Ishikawa (cell line): ENCODE measurements around the gene ATP6V0C.

Experiments
- CEBPB ChIP-seq: IDR thresholded peaks from 2 replicates; pipeline ENCODE4 v1.6.1; 2012
- CREB1 ChIP-seq: IDR thresholded peaks from 2 replicates; pipeline ENCODE4 v1.6.1; 2012; ENCODE audit warnings: low read depth
- EGR1 ChIP-seq: IDR thresholded peaks from 2 replicates; pipeline ENCODE4 v1.6.1; 2012
- EP300 ChIP-seq: IDR thresholded peaks from 2 replicates; pipeline ENCODE4 v1.6.1; 2012; ENCODE audit warnings: borderline replicate concordance
- FOXM1 ChIP-seq: IDR thresholded peaks from 2 replicates; pipeline ENCODE4 v1.6.1; 2012; ENCODE audit warnings: low read depth, borderline replicate concordance
- NFIC ChIP-seq: IDR thresholded peaks from 2 replicates; pipeline ENCODE4 v1.6.1; 2012
- RAD21 ChIP-seq: IDR thresholded peaks from 2 replicates; pipeline ENCODE4 v1.6.1; 2012; ENCODE audit warnings: low read depth
- TAF1 ChIP-seq: IDR thresholded peaks from 2 replicates; pipeline ENCODE4 v1.6.1; 2012; ENCODE audit warnings: low read depth, mild to moderate bottlenecking
- TCF12 ChIP-seq: IDR thresholded peaks from 2 replicates; pipeline ENCODE4 v1.6.1; 2012; ENCODE audit warnings: low read depth
- TEAD4 ChIP-seq: IDR thresholded peaks from 2 replicates; pipeline ENCODE4 v1.6.1; 2012
- YY1 ChIP-seq: IDR thresholded peaks from 2 replicates; pipeline ENCODE4 v1.6.1; 2012; ENCODE audit warnings: low read depth
- ZBTB7A ChIP-seq: IDR thresholded peaks from 2 replicates; pipeline ENCODE4 v1.6.1; 2012; ENCODE audit warnings: low read depth
- TF ChIP-seq, protein P1 (sequence below): IDR thresholded peaks from 2 replicates; pipeline ENCODE4 v1.6.1; 2012
- TF ChIP-seq, protein P2 (sequence below): IDR thresholded peaks from 2 replicates; pipeline ENCODE4 v1.6.1; 2012; ENCODE audit warnings: low read depth, mild to moderate bottlenecking
- TF ChIP-seq, protein P3 (sequence below): IDR thresholded peaks from 2 replicates; pipeline ENCODE4 v1.6.1; 2012

ATP6V0C gene

DNA sequence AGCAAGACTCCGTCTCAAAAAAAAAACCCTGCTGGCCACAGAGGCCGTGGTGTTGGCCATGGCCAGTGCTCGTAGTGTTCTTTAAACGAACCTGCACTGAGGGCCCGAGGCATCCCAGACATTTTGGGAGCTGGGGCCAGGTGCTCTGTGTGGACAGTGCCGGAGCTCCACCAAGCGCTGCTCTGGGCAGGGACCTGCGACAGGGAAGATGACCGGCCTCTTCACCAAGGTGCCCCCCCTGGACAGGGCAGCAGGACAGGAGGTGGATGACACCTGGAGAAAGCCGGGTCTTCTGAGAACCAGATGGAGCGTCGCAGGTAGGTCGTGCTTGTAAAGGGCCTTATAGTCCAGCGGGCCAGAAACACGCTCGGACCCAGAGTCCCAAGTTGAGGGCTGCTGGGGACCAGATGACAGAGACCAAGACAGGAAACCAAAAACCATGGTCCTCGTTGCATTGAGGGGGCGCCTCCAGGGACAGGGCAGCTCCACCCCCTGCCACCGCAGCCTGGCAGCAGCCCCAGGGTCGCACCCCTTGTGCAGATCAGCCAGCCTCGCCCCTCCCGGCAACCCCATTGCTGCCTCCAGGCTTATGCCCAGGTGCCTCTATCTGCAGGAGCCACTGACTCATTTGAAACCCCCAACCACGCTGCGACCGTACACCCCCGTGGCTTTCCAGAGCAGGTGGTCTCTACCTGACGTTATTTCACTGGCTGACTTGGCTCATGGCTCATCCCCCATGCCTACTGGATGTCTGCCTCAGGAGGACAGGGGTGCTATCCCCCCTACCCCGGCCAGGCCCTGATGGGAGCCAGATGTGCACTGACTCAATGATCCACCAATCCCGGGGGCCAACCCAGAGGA is 46.9 kb upstream of the ATP6V0C start:
- TF ChIP-seq, protein P1, sequence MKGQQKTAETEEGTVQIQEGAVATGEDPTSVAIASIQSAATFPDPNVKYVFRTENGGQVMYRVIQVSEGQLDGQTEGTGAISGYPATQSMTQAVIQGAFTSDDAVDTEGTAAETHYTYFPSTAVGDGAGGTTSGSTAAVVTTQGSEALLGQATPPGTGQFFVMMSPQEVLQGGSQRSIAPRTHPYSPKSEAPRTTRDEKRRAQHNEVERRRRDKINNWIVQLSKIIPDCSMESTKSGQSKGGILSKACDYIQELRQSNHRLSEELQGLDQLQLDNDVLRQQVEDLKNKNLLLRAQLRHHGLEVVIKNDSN, result no peak
- TF ChIP-seq EGR1 (no peak), EP300 (no peak), CREB1 (no peak), RAD21 (no peak), ZBTB7A (no peak), NFIC (no peak), YY1 (no peak)

DNA sequence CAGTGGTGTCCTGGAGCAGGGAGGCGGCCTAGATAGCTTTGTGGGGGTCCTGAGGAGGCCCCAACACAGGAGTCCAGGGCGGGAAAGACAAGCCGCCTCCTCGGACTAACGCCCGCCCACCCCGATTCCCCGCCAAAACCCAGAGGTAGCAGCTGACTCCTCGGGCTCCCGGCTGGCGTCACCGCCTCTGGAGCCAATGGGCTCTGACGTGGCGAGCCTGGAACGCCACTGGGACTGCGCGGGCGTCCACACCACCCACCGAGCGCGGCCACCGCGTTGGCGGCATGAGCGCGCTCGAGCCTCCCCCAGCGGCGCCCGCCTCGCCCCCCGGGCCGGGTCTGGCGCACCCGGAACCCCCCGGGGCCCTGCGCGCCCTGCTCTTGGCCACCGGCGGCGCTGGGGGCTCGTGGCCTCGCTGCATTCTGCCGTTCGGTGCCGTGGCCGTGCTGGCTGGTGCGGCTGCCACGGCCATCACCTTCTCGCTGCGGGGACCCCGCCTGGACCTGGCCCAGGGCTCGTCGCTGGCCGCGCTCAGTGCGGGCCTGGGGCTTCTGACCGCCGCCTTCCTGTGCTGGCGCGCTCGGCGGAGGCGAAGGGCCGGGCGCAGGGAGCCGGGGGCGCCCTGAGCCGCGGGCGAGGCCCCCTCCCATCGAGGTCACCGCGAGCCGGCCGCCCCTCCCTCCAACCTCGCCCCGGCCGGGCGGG is 46.1 kb upstream of the ATP6V0C start:
- peak; percentile 45; the same call in 1 of the 2 replicates for TF ChIP-seq EGR1
- peak; percentile 63 for TF ChIP-seq ZBTB7A
- no peak for TF ChIP-seq EP300
- TF ChIP-seq TAF1, result no peak; the same call in 1 of the 2 replicates
- TF ChIP-seq, protein P2, sequence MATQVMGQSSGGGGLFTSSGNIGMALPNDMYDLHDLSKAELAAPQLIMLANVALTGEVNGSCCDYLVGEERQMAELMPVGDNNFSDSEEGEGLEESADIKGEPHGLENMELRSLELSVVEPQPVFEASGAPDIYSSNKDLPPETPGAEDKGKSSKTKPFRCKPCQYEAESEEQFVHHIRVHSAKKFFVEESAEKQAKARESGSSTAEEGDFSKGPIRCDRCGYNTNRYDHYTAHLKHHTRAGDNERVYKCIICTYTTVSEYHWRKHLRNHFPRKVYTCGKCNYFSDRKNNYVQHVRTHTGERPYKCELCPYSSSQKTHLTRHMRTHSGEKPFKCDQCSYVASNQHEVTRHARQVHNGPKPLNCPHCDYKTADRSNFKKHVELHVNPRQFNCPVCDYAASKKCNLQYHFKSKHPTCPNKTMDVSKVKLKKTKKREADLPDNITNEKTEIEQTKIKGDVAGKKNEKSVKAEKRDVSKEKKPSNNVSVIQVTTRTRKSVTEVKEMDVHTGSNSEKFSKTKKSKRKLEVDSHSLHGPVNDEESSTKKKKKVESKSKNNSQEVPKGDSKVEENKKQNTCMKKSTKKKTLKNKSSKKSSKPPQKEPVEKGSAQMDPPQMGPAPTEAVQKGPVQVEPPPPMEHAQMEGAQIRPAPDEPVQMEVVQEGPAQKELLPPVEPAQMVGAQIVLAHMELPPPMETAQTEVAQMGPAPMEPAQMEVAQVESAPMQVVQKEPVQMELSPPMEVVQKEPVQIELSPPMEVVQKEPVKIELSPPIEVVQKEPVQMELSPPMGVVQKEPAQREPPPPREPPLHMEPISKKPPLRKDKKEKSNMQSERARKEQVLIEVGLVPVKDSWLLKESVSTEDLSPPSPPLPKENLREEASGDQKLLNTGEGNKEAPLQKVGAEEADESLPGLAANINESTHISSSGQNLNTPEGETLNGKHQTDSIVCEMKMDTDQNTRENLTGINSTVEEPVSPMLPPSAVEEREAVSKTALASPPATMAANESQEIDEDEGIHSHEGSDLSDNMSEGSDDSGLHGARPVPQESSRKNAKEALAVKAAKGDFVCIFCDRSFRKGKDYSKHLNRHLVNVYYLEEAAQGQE, result no peak
- no peak for TF ChIP-seq RAD21
- TF ChIP-seq CREB1, result peak; percentile 47; the same call in 1 of the 2 replicates
- TF ChIP-seq TEAD4, result peak; percentile 8; the same call in 1 of the 2 replicates
- TF ChIP-seq, protein P3, sequence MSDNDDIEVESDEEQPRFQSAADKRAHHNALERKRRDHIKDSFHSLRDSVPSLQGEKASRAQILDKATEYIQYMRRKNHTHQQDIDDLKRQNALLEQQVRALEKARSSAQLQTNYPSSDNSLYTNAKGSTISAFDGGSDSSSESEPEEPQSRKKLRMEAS, result peak; percentile 67; the same call in 1 of the 2 replicates
- no peak for TF ChIP-seq FOXM1
- peak; percentile 6; the same call in 1 of the 2 replicates for TF ChIP-seq NFIC
- no peak for TF ChIP-seq CEBPB

DNA sequence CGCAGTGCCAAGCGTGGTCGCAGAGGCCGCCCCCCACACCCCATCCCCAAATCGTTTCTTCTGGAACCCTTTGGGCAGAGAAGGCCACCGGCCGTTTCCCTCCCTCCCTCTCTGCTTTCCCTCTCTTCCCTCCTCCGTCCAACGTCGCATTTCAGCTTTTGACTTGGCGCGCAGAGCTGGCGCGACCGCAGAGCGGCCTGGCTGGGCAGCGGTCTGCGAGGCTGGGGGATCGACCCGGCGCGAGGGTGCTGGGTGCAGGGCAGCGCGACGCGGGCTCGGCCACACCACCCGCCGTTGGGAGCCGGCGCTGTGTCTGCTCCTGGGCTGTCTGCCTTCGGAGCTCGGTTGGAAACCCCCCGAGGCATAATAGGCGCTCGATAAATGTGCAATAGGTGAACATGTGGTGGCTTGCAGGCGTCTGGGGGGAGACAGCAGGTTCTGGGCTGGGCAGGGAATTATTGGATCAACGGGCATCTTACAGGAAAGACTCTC is 45.5 kb upstream of the ATP6V0C start:
- TF ChIP-seq, protein P3, result peak; percentile 72
- TF ChIP-seq NFIC (peak; percentile 22; the same call in 1 of the 2 replicates), ZBTB7A (peak; percentile 56; the same call in 1 of the 2 replicates), CEBPB (no peak)

DNA sequence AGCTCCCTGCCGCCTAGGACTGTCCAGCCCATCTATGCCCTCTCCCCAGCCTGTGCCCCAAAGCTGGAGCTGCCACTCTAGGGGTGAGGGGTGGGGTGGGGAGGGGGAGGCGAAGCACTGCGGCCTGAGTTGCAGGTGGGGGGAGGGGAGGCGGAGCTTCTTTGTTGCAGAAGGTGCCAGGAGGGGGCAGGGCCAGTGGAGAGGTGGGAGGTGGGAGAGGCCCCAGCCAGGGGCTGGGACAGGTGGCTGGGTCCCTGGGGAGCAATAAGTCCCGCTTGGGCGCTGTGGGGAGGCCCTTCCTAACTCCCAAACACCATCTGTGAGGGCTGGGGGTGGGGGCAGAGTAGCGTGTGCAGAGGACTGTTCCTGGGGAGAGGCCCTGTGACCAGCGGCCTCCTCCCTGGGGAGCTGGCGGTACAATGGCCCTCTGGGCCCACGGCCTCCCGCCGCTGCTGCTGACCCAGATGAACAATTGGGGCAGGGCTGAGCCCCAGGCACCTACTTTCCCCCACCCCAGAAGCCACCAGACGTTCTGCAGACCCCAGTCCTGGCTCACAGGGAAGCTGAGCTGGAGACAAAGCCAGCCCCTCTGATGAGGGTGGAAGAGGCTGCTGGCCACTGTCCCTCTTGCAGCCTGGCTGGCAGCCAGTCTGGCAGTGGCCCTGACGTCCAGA is 44.9 kb upstream of the ATP6V0C start:
- TF ChIP-seq, protein P1, result no peak
- peak; percentile 45 for TF ChIP-seq NFIC
- TF ChIP-seq, protein P3, result no peak

DNA sequence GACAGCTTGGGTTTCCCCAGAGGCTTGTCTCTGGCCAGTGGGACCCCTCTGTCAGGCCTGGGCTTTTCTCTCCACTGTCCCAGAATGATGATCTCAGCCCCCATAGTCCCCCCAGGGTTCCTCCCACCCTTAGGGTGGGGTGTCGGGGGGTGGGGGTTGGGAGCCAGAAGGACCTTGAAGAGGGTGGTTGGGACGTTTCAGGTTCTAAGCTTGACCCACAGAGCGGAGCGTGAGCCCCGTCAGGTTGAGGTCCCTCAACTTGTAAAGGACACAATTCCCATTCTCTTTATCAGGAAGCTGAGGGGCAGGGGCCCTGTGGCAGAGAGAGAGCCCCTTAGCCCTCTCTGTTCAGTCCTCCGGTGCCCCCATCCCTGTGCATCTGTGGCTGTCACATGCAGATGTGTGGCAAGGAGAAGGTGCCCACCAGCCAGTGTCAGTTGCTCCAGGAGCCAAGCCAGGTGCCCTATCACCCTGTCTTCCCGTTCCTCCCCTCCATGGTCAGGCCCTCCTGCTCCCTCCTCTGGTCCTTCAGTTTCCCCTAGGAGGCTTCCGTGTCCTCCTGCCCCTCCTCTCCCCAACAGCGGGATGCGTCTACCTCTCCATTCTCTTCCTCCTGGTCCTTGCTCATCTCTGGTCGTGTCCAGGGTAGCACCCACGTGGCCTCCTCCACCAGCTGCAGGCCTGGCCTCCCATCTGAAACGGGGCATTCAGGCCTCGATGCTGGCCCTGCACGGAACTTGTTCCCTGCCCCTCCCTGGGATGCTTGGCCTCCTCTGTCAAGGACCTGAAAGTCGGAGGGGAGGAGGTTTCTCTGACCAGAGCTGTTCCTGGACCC is 44.1 kb upstream of the ATP6V0C start:
- TF ChIP-seq CEBPB (no peak), EGR1 (no peak), ZBTB7A (no peak), EP300 (no peak), NFIC (no peak), TCF12 (no peak), TAF1 (no peak), FOXM1 (no peak), CREB1 (no peak), TEAD4 (no peak), RAD21 (no peak), YY1 (no peak)
- TF ChIP-seq, protein P3, result no peak
- TF ChIP-seq, protein P1, result no peak
- TF ChIP-seq, protein P2, result no peak
